Measurements from ENCODE around the gene GSG1L. TPM values are rescaled to one million over a fixed set of nuclear protein-coding genes. Genes with fewer than 3 reads are reported as not detected.

Gene GSG1L
- total and polyA plus RNA-seq, 9 of the 15 experiments (the other 6 are each of a cell fraction or from before 2014, with no cell fraction given), result not detected

DNA sequence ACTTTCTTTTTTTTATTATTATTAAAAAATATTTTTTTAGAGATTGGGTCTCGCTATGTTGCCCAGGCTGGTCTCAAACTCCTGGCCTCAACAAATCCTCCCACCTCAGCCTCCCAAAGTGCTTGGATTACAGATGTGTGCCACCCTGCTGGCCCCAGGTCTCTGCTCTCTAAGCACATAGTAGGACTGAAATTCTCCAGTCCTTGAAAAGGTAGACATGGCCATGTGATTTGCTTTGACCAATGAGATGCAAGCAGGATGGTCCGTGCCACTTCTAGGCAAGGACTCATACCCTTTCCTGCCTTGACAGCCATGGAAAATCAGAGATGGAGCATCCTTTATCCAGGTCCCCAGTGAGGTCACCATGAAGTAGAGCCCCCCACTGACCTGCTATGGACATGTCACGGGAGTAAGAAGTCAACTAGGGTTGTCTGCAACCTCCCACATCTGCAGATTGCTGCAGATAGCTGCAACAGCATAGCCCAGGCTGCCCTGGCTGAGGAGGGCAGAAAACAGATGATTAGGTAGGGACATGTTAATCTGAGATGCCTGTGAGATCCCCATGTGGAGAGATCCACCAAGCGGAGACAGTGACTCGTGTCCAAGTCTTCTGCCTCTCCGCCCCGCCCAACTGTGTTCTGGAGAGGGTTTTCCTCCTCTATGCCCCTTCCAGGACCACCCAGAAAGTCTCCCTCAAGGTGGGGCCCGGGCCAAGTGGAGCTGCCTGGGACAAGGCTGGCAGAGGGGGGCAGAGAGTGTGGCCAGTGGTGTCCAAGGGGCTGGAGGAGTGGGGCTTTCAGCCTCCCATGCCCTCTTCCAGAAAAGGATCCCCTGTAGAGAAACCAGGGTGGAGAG is 11.0 kb downstream of the GSG1L start:
- Histone ChIP-seq H3K4me2 (ENCODE audit: insufficient read depth, low read length) (no peak overlapping the region), H3K79me2 (ENCODE audit: control insufficient read depth, insufficient read depth, low read length) (no peaks in the 10 kb centered on the region), H3K4me3 (no peak overlapping the region), H3K9ac (ENCODE audit: insufficient read depth in 1 of 2, low read depth in 2 of 2, low read length in 2 of 2) (no peak overlapping the region), H3K4me1 (replicated peaks in 1 of 2; ENCODE audit: control insufficient read depth in 2 of 2, insufficient read depth in 2 of 2, low read length in 2 of 2) (no peaks in the 10 kb centered on the region; a peak in 1 of 5 replicates), H3K36me3 (ENCODE audit: control insufficient read depth, insufficient read depth, low read length) (no peaks in the 10 kb centered on the region), H2AFZ (ENCODE audit: low read depth, low read length) (no peak overlapping the region), H3K27ac (ENCODE audit: extremely low read depth, low read depth, low read length) (no peak overlapping the region), H3K27me3 (ENCODE audit: control insufficient read depth in 2 of 2, insufficient read depth in 2 of 2, low read length in 2 of 2) (peaks cover 5 to 24% of the 10 kb centered on the region in 2 experiments; a peak in 4 of 5 replicates), H4K20me1 (replicated peaks; ENCODE audit: control insufficient read depth, insufficient read depth, low read length) (no peaks in the 10 kb centered on the region), H3K9me1 (ENCODE audit: control insufficient read depth, insufficient read depth, low read length) (no peaks in the 10 kb centered on the region), H3K9me3 (replicated peaks; ENCODE audit: control insufficient read depth, insufficient read depth, low read depth, low read length) (no peaks in the 10 kb centered on the region)
- CTCF ChIA-PET (ENCODE audit: low intra/inter-chr PET ratio), result no interaction called here
- in situ Hi-C loops (cut with MboI) (no loop called here), intact Hi-C loops (cut with micrococcal nuclease) (no loop called here)
- FAIRE-seq, result no peak
- POLR2A ChIA-PET, result interaction anchor here (0.9 kb wide), 1 partner anchor 12 kb away, joined by 4 read pairs; no protein-coding TSS in a partner anchor
- DNase-seq (ENCODE audit: extremely low read depth in 1 of 4, low spot score in 3 of 4), result no peak
- no peak for ATAC-seq
- TF ChIP-seq, protein P1, sequence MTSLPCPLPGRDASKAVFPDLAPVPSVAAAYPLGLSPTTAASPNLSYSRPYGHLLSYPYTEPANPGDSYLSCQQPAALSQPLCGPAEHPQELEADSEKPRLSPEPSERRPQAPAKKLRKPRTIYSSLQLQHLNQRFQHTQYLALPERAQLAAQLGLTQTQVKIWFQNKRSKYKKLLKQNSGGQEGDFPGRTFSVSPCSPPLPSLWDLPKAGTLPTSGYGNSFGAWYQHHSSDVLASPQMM (CRISPR knock-in tag; IDR thresholded peaks at IDR 0.05), result no peak
- TF ChIP-seq, protein P2, sequence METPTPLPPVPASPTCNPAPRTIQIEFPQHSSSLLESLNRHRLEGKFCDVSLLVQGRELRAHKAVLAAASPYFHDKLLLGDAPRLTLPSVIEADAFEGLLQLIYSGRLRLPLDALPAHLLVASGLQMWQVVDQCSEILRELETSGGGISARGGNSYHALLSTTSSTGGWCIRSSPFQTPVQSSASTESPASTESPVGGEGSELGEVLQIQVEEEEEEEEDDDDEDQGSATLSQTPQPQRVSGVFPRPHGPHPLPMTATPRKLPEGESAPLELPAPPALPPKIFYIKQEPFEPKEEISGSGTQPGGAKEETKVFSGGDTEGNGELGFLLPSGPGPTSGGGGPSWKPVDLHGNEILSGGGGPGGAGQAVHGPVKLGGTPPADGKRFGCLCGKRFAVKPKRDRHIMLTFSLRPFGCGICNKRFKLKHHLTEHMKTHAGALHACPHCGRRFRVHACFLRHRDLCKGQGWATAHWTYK (CRISPR knock-in tag; IDR thresholded peaks at IDR 0.05), result no peak
- no peak for TF ChIP-seq POLR2H (tag; IDR thresholded peaks at IDR 0.05; ENCODE audit: low read depth)
- no peak for TF ChIP-seq FOSL1 (tag; conservative IDR thresholded peaks at IDR 0.05)
- TF ChIP-seq KLF13 (tag; IDR thresholded peaks at IDR 0.05; ENCODE audit: borderline replicate concordance, low read depth), result no peak
- TF ChIP-seq ZKSCAN1 (IDR thresholded peaks at IDR 0.05; ENCODE audit: low read depth, low read length), result peak; percentile 82; the same call in 1 of the 2 replicates
- TF ChIP-seq, protein P3, sequence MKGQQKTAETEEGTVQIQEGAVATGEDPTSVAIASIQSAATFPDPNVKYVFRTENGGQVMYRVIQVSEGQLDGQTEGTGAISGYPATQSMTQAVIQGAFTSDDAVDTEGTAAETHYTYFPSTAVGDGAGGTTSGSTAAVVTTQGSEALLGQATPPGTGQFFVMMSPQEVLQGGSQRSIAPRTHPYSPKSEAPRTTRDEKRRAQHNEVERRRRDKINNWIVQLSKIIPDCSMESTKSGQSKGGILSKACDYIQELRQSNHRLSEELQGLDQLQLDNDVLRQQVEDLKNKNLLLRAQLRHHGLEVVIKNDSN (CRISPR knock-in tag; IDR thresholded peaks at IDR 0.05), result peak; percentile 36; the same call in 1 of the 2 replicates
- TF ChIP-seq, protein P4, sequence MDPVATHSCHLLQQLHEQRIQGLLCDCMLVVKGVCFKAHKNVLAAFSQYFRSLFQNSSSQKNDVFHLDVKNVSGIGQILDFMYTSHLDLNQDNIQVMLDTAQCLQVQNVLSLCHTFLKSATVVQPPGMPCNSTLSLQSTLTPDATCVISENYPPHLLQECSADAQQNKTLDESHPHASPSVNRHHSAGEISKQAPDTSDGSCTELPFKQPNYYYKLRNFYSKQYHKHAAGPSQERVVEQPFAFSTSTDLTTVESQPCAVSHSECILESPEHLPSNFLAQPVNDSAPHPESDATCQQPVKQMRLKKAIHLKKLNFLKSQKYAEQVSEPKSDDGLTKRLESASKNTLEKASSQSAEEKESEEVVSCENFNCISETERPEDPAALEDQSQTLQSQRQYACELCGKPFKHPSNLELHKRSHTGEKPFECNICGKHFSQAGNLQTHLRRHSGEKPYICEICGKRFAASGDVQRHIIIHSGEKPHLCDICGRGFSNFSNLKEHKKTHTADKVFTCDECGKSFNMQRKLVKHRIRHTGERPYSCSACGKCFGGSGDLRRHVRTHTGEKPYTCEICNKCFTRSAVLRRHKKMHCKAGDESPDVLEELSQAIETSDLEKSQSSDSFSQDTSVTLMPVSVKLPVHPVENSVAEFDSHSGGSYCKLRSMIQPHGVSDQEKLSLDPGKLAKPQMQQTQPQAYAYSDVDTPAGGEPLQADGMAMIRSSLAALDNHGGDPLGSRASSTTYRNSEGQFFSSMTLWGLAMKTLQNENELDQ (CRISPR knock-in tag; IDR thresholded peaks at IDR 0.05; ENCODE audit: borderline replicate concordance), result no peak
- TF ChIP-seq PHTF2 (CRISPR knock-in tag; IDR thresholded peaks at IDR 0.05), result no peak
- TF ChIP-seq, protein P5, sequence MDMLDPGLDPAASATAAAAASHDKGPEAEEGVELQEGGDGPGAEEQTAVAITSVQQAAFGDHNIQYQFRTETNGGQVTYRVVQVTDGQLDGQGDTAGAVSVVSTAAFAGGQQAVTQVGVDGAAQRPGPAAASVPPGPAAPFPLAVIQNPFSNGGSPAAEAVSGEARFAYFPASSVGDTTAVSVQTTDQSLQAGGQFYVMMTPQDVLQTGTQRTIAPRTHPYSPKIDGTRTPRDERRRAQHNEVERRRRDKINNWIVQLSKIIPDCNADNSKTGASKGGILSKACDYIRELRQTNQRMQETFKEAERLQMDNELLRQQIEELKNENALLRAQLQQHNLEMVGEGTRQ (CRISPR knock-in tag; IDR thresholded peaks at IDR 0.05), result peak; percentile 43
- TF ChIP-seq NFYB (IDR thresholded peaks at IDR 0.05; ENCODE audit: extremely low read depth, insufficient read length), result peak; percentile 4
- TF ChIP-seq STAT5B (CRISPR knock-in tag; IDR thresholded peaks at IDR 0.05), result no peak
- TF ChIP-seq SLC30A9 (CRISPR knock-in tag; IDR thresholded peaks at IDR 0.05), result no peak
- no peak for TF ChIP-seq KAT8 (IDR thresholded peaks at IDR 0.05; ENCODE audit: low read depth)
- TF ChIP-seq ZNF146 (CRISPR knock-in tag; IDR thresholded peaks at IDR 0.05; ENCODE audit: unreplicated experiment), result no peak
- no TSS peak for BruUV-seq (replicated peaks)
- WGBS (ENCODE audit: insufficient coverage, low coverage, missing lambda C conversion rate), result 2% methylated on average over 8 of the region's 8 CpGs

Data from K562 (cell line).